ENCODE measurements around the gene CTBP2. TPM values are rescaled to one million over a fixed set of nuclear protein-coding genes. Genes with fewer than 3 reads are reported as not detected.

Gene CTBP2
- total RNA-seq, 1 donor from 2014 or later = 127 TPM

DNA sequence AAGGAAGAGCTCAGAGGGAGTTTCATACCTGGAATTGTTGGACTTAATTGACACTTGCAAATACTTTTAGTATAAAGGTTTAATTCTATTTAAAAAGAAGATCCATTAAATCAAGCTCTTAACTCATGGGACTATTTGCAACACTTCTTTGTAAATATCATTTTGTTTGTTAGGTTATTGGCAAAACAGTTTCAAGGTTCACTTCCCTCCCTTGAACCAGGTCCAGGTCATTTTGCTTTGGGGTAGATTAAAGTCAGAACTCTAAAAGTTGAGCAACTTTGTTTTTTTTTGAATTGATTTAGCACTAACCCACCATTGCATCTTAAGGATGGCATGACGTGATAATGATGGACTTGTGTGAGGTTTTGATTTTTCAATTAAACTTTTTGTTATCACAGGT is 172.6 kb downstream of the CTBP2 start:
- H3K4me1 Mint-ChIP-seq = peaks cover 17% of the 10 kb centered on the region
- H3K9me3 Mint-ChIP-seq = no peaks in the 10 kb centered on the region
- H3K4me3 Mint-ChIP-seq = no peak overlapping the region
- no peak for DNase-seq (ENCODE audit: low read depth, low spot score)
- no peak for TF ChIP-seq CTCF (conservative IDR thresholded peaks at IDR 0.05)
- H3K36me3 Mint-ChIP-seq (ENCODE audit: low read depth) = peaks cover 34% of the 10 kb centered on the region
- H3K27ac Mint-ChIP-seq (ENCODE audit: unreplicated experiment) = no peak overlapping the region
- H3K27me3 Mint-ChIP-seq (ENCODE audit: low read depth) = peaks cover 6% of the 10 kb centered on the region

DNA sequence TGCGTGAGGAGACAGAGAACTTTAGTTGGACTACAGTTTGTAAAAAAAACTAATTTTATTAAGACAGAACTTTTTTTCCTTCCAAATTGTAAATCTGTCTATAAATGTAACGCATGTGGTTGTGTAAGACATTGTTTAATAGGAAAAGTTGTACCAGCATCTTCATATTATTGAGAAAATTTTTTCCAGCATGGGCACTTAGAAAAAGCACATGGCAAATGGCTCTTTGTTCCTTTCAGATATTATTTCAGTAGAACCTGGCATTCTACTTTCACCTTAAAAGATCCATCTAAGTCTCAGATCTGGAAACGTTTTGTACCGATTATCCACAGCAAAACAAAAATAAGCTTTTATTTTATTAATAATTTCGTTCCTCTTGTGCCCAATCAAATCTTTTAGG is 175.2 kb downstream of the CTBP2 start:
- Mint-ChIP-seq H3K4me3 (no peak overlapping the region), H3K27me3 (ENCODE audit: low read depth) (peaks cover 4% of the 10 kb centered on the region), H3K4me1 (peaks cover 13% of the 10 kb centered on the region), H3K9me3 (no peaks in the 10 kb centered on the region), H3K36me3 (ENCODE audit: low read depth) (peaks cover 28% of the 10 kb centered on the region), H3K27ac (ENCODE audit: unreplicated experiment) (no peak overlapping the region)
- no peak for TF ChIP-seq CTCF (conservative IDR thresholded peaks at IDR 0.05)
- no peak for DNase-seq (ENCODE audit: low read depth, low spot score)

- no peak for TF ChIP-seq CTCF (conservative IDR thresholded peaks at IDR 0.05)
- H3K9me3 Mint-ChIP-seq = no peaks in the 10 kb centered on the region
- H3K27ac Mint-ChIP-seq (ENCODE audit: unreplicated experiment) = no peak overlapping the region
- peaks cover 24% of the 10 kb centered on the region for H3K36me3 Mint-ChIP-seq (ENCODE audit: low read depth)
- H3K4me1 Mint-ChIP-seq = peaks cover 13% of the 10 kb centered on the region
- DNase-seq (ENCODE audit: low read depth, low spot score) = no peak
- H3K27me3 Mint-ChIP-seq (ENCODE audit: low read depth) = peaks cover under 1% of the 10 kb centered on the region
- no peak overlapping the region for H3K4me3 Mint-ChIP-seq
Measured at GRCh38 chr10:124984376-124984775, 176.0 kb downstream of the CTBP2 start.

GRCh38 chr10:124983321-124983720 is 177.0 kb downstream of the CTBP2 start:
- TF ChIP-seq CTCF (conservative IDR thresholded peaks at IDR 0.05) = no peak
- Mint-ChIP-seq H3K4me3 (no peak overlapping the region), H3K27me3 (ENCODE audit: low read depth) (no peaks in the 10 kb centered on the region), H3K36me3 (ENCODE audit: low read depth) (peaks cover 21% of the 10 kb centered on the region), H3K27ac (ENCODE audit: unreplicated experiment) (no peak overlapping the region), H3K9me3 (no peaks in the 10 kb centered on the region), H3K4me1 (peaks cover 13% of the 10 kb centered on the region)
- DNase-seq (ENCODE audit: low read depth, low spot score) = no peak

DNA sequence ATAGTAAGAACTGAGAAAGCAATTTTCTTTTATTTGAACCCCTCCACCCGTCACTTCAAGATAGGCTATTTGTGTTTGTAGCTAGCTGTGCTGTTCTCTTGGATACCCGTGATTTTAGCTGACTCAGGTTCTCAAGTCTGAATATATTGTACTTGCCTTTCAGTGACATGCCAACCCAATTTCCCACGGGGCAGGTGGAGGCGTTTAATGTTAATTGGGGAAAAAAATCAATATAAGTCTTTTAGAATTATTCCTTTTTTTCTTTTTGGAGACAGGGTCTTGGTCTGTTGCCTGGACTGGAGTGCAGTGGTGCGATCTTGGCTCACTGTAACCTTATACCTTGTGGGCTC is 182.0 kb downstream of the CTBP2 start:
- Mint-ChIP-seq H3K4me1 (peaks cover 19% of the 10 kb centered on the region), H3K27ac (ENCODE audit: unreplicated experiment) (no peak overlapping the region), H3K9me3 (no peaks in the 10 kb centered on the region), H3K36me3 (ENCODE audit: low read depth) (peaks cover 7% of the 10 kb centered on the region), H3K4me3 (no peak overlapping the region), H3K27me3 (ENCODE audit: low read depth) (no peaks in the 10 kb centered on the region)
- DNase-seq (ENCODE audit: low read depth, low spot score) = no peak
- no peak for TF ChIP-seq CTCF (conservative IDR thresholded peaks at IDR 0.05)
